C4-2B (cell line): Measurements from ENCODE around the gene HCRT.

Source experiments
- CTCF ChIP-seq: fragments of 450-650 bp; conservative IDR thresholded peaks from 2 replicates; pipeline ENCODE4 v1.5.1; 2017; ENCODE audit warnings: mild to moderate bottlenecking
- ZFX ChIP-seq: fragments of 450-650 bp; IDR thresholded peaks from 2 replicates; pipeline ENCODE4 v1.6.1; 2017

DNA sequence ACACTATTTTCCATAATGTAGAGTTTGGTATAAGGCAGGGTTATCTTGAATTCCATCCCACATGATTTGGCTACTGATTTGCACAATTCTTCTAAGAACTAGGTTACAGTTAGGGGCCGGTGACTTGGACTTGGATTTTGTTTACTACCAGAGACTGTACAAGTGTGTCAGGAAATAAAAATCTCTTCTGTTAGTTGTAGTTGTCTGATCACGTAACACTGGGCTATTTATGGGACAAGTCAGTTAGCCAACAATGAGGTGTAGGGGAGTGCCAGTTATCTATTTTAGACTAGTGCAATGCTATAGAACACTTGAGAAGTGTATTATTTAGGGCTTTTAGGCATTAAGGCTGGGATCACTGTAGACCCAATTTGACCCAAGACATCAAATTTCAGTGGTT is 48.7 kb upstream of the HCRT start:
- no peak for TF ChIP-seq CTCF
- no peak for TF ChIP-seq ZFX
